Loucy (cell line): Measurements from ENCODE around the gene EGF.

ENCODE experiments used
- CTCF ChIP-seq: fragments of 200-600 bp; sonication (generic); conservative IDR thresholded peaks from 2 replicates; pipeline ENCODE4 v1.5.1; 2014; ENCODE audit warnings: mild to moderate bottlenecking, antibody characterized with exemption, low read length
- EZH2phosphoT487 ChIP-seq: fragments of 200-600 bp; IDR thresholded peaks from 2 replicates; pipeline ENCODE4 v1.6.1; 2018; ENCODE audit warnings: antibody characterized with exemption, mild to moderate bottlenecking, moderate library complexity, borderline replicate concordance

- TF ChIP-seq CTCF (no peak), EZH2phosphoT487 (no peak)
Measured at GRCh38 chr4:109921384-109921808, 8.7 kb downstream of the EGF start.
